Measurements from ENCODE around the gene ZNF888.

Gene ZNF888

DNA sequence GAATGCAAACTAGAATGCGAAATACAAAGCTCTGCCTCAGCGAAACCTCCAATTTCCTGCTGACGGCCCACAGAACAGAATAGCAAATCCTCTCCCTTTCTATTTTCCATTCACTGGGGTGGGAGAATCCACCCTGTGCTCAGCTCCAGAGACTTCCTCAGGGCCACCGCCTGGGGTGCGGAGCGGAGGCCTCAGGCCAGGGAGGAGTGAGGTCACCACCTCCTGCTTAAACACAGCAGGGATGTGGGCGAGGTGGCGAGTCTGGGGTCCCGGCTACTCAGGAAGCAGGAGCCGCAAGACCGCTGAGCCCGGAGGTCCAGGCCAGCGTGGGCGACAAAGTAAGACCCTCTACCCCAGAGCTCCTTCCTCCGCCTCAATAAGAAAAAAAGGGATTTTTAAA is 25.1 kb downstream of the ZNF888 start:
- ATAC-seq (ENCODE audit: low read depth) = no peak
- no peak overlapping the region for H3K4me3 ChIP-seq (ENCODE audit: severe bottlenecking)
- no peak for DNase-seq (ENCODE audit: low spot score)

DNA sequence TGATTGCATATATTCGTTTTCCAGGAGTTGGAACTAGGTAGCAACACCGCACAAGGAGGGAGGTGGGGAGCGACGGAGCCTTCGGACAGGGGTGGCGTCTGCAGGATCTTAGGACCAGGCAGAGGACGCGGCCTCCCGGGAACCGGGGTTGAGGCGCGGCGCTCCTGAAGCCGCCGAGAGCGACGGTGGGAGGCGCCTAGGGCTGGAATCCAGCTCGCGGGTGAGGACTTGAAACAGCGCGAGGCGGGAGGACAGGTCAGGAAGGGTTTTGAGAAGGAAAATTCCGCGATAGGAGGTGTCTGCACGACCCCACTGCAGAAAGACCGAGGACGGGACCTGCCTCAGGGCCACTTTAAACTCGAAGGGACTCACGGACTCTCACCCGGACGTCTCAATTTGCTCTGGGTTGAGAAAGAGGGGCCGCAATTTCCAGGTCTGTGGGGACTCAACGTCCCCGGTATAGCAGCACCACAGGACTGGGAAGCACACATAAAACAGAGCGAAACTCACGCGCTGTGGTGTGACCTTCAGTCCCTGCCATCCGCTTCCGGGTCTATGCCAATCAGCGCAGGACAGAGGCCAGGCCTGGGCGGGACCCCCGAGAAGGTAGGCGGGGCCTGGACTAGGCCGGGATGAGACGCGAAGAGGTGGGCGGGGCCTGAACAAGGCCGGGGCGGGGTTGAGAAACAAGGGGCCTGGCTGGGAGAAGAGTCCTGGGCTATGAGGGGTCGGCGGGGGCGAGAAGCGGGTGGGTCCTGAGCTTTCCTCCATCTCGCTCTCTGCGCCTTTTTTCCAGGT is 25.9 kb downstream of the ZNF888 start, which contains the start of gene ZNF320:
Gene ZNF320, minus strand, starts transcription at position 498 of the 798 bp plus-strand sequence. CDS start 7,380 bp downstream, outside the sequence.
- DNase-seq (ENCODE audit: low spot score) (peak; percentile 88), ATAC-seq (ENCODE audit: low read depth) (peak; percentile 98)
- Histone ChIP-seq H3K36me3 (ENCODE audit: low read depth) (peaks cover 8% of the 10 kb centered on the region), H3K9me3 (ENCODE audit: severe bottlenecking) (peaks cover 2% of the 10 kb centered on the region), H3K27ac (ENCODE audit: poor library complexity, severe bottlenecking) (peak within 1 kb of the TSS; percentile 68), H3K4me3 (ENCODE audit: severe bottlenecking) (peak within 1 kb of the TSS; percentile 49), H3K27me3 (ENCODE audit: insufficient read depth, poor library complexity, severe bottlenecking) (no peaks in the 10 kb centered on the region), H3K4me1 (ENCODE audit: insufficient read depth, poor library complexity, severe bottlenecking) (no peaks in the 10 kb centered on the region)
- TF ChIP-seq CTCF (IDR thresholded peaks at IDR 0.05; ENCODE audit: poor library complexity, severe bottlenecking) = no peak

More for the DNA sequence above, 25.1 kb downstream of the ZNF888 start:
- Histone ChIP-seq H3K27ac (ENCODE audit: poor library complexity, severe bottlenecking) (no peak overlapping the region), H3K4me1 (ENCODE audit: insufficient read depth, poor library complexity, severe bottlenecking) (no peaks in the 10 kb centered on the region), H3K9me3 (ENCODE audit: severe bottlenecking) (peaks cover 2% of the 10 kb centered on the region), H3K27me3 (ENCODE audit: insufficient read depth, poor library complexity, severe bottlenecking) (no peaks in the 10 kb centered on the region), H3K36me3 (ENCODE audit: low read depth) (peaks cover 8% of the 10 kb centered on the region)
- TF ChIP-seq CTCF (IDR thresholded peaks at IDR 0.05; ENCODE audit: poor library complexity, severe bottlenecking) = no peak

DNA sequence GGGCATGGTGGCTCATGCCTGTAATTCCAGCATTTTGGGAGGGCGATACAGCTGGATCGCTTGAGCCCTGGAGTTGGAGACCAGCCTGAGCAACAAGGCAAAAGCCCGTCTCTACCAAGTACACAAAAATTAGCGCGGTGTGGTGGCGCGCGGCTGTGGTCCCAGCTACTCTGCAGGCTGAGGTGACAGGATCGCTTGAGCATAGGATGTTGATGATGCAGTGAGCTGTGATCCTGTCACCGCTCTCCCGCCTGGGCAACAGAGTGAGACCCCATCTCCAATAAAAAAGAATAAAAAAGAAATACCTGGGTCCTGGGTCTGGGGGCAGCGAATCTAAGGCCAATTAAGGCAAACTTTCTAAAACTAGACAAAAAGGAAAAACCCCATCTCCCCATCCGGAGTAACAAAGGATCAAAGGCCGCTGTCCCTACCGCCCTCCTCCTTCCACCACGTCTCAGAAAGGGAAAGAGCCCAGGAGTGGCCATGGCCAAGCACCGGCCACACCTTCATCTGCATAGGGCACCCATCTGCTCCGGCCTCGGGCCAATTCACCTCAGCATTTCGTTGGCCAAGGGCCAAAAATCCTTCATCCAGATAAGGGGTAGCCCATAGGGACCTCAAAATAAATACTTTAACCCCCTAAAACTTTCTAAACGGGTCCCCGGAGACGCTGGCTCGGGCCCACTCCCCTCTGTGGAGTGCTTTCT is 26.6 kb downstream of the ZNF888 start:
- peak overlapping the region; percentile 49 for H3K4me3 ChIP-seq (ENCODE audit: severe bottlenecking)
- peaks cover 2% of the 10 kb centered on the region for H3K9me3 ChIP-seq (ENCODE audit: severe bottlenecking)
- peak overlapping the region; percentile 68 for H3K27ac ChIP-seq (ENCODE audit: poor library complexity, severe bottlenecking)
- H3K36me3 ChIP-seq (ENCODE audit: low read depth) = peaks cover 8% of the 10 kb centered on the region
- TF ChIP-seq CTCF (IDR thresholded peaks at IDR 0.05; ENCODE audit: poor library complexity, severe bottlenecking) = no peak
- ATAC-seq (ENCODE audit: low read depth) (peak; percentile 54), DNase-seq (ENCODE audit: low spot score) (no peak)
- H3K27me3 ChIP-seq (ENCODE audit: insufficient read depth, poor library complexity, severe bottlenecking) = no peaks in the 10 kb centered on the region
- no peaks in the 10 kb centered on the region for H3K4me1 ChIP-seq (ENCODE audit: insufficient read depth, poor library complexity, severe bottlenecking)

GRCh38 chr19:52891336-52891735 is 31.9 kb downstream of the ZNF888 start:
- Histone ChIP-seq H3K9me3 (ENCODE audit: severe bottlenecking) (peaks cover 2% of the 10 kb centered on the region), H3K27me3 (ENCODE audit: insufficient read depth, poor library complexity, severe bottlenecking) (no peaks in the 10 kb centered on the region), H3K4me3 (ENCODE audit: severe bottlenecking) (no peak overlapping the region), H3K36me3 (ENCODE audit: low read depth) (peaks cover 15% of the 10 kb centered on the region), H3K4me1 (ENCODE audit: insufficient read depth, poor library complexity, severe bottlenecking) (no peaks in the 10 kb centered on the region), H3K27ac (ENCODE audit: poor library complexity, severe bottlenecking) (no peak overlapping the region)
- TF ChIP-seq CTCF (IDR thresholded peaks at IDR 0.05; ENCODE audit: poor library complexity, severe bottlenecking) = no peak
- ATAC-seq (ENCODE audit: low read depth) (no peak), DNase-seq (ENCODE audit: low spot score) (no peak)

Data from RWPE2 (cell line).